B cell (primary cell): ENCODE results near the gene ABHD16A. TPM values are rescaled to one million over a fixed set of nuclear protein-coding genes. Genes with fewer than 3 reads are reported as not detected.
A peak's percentile ranks its signal among the peaks of the same experiment; 100 is the strongest.

Source experiments
- ATAC-seq: fragments of 200-7000 bp; cut with Tn5 transposase; one replicate; pipeline ENCODE4 v1.10.0; 2021; ENCODE audit warnings: low read depth, mild to moderate bottlenecking, moderate number of reproducible peaks, moderate library complexity
- CTCF ChIA-PET: fragments of 350-600 bp; sonication (Branson Sonifier 250); formaldehyde crosslinking; loops from one replicate; lab custom pipeline; 2021; ENCODE audit warnings: antibody characterized with exemption, inconsistent platforms; lab: Charles Lee
- POLR2A ChIA-PET: fragments of 350-600 bp; sonication (Branson Sonifier 250); formaldehyde crosslinking; loops from one replicate; lab custom pipeline; 2021; ENCODE audit warnings: antibody characterized with exemption; lab: Charles Lee
- DNase-seq: peaks from one replicate; pipeline ENCODE4 v3.0.0; 2013
- H2AFZ ChIP-seq: 2 replicates; pipeline ENCODE4 v1.6.1; 2012; ENCODE audit warnings: mild to moderate bottlenecking, low read depth, low read length; ENCODE audit not compliant: insufficient read depth, poor library complexity, severe bottlenecking
- H3K27ac ChIP-seq, 2 donors: 1 replicate in 1 of 2; 2 replicates in 1 of 2; pipeline ENCODE4 v1.5.1; 2012 to 2013; ENCODE audit warnings: low read length in 2 of 2, mild to moderate bottlenecking in 2 of 2, moderate library complexity in 1 of 2
- H3K27me3 ChIP-seq, 4 experiments: fragments of 200-600 bp in 1 of 4; sonication (generic) in 1 of 4; replicated peaks in 1 of 4; 1 replicate in 2 of 4; 2 replicates in 2 of 4; pipeline versions ENCODE4 v1.6.1 to v1.7.0; 2013 to 2016; ENCODE audit warnings: low read length in 3 of 4, mild to moderate bottlenecking in 2 of 4, mixed read lengths in 1 of 4, moderate library complexity in 1 of 4; ENCODE audit not compliant: insufficient read depth in 4 of 4, control insufficient read depth in 3 of 4; ENCODE audit errors: control extremely low read depth in 1 of 4
- H3K36me3 ChIP-seq, 2 experiments: replicated peaks in 1 of 2; 1 replicate in 1 of 2; 2 replicates in 1 of 2; pipeline versions ENCODE4 v1.6.1 to v1.7.1; 2013; ENCODE audit warnings: low read length in 1 of 2; ENCODE audit not compliant: insufficient read depth in 2 of 2, control insufficient read depth in 1 of 2; ENCODE audit errors: control extremely low read depth in 1 of 2, extremely low read depth in 1 of 2
- H3K4me1 ChIP-seq, 2 donors: fragments of 200-600 bp in 1 of 2; sonication (generic) in 1 of 2; 1 replicate in 1 of 2; 2 replicates in 1 of 2; pipeline versions ENCODE4 v1.5.1 to v1.6.1; 2013 to 2017; ENCODE audit warnings: low read length in 2 of 2; ENCODE audit not compliant: control insufficient read depth in 2 of 2, insufficient read depth in 2 of 2
- H3K4me2 ChIP-seq: replicated peaks from 2 replicates; pipeline ENCODE3; 2012; ENCODE audit warnings: mild to moderate bottlenecking, low read depth, low read length; ENCODE audit not compliant: poor library complexity, severe bottlenecking
- H3K4me3 ChIP-seq, 5 experiments: fragments of 200-600 bp in 1 of 5; sonication (generic) in 1 of 5; 1 replicate in 3 of 5; 2 replicates in 2 of 5; pipeline versions ENCODE4 v1.5.1 to v1.7.0; 2011 to 2016; ENCODE audit warnings: low read length in 4 of 5, mild to moderate bottlenecking in 4 of 5, low read depth in 2 of 5, control low read depth in 1 of 5, moderate library complexity in 1 of 5; ENCODE audit not compliant: insufficient read depth in 1 of 5; ENCODE audit errors: control extremely low read depth in 1 of 5, extremely low read depth in 1 of 5
- H3K79me2 ChIP-seq: fragments of 200-600 bp; sonication (generic); one replicate; pipeline ENCODE4 v1.6.0; 2016; ENCODE audit warnings: low read length; ENCODE audit not compliant: control insufficient read depth, insufficient read depth
- H3K9ac ChIP-seq: fragments of 200-600 bp; sonication (generic); 2 replicates; pipeline ENCODE4 v1.6.1; 2017; ENCODE audit warnings: mild to moderate bottlenecking, low read length, moderate library complexity
- H3K9me3 ChIP-seq, 3 donors: one replicate each; pipeline versions ENCODE4 v1.6.1 to v1.7.1; 2013; ENCODE audit warnings: low read length in 2 of 3; ENCODE audit not compliant: control insufficient read depth in 2 of 3, insufficient read depth in 1 of 3; ENCODE audit errors: control extremely low read depth in 1 of 3
- H4K20me1 ChIP-seq: 2 replicates; pipeline ENCODE4 v1.6.0; 2012; ENCODE audit warnings: mild to moderate bottlenecking, low read length; ENCODE audit not compliant: insufficient read depth, control insufficient read depth, poor library complexity, severe bottlenecking
- H3K27ac Mint-ChIP-seq: one replicate; pipeline ENCODE4 v1.8.0; 2021; ENCODE audit warnings: mixed read lengths
- H3K27me3 Mint-ChIP-seq: one replicate; pipeline ENCODE4 v1.8.0; 2021; ENCODE audit warnings: mixed read lengths
- H3K4me1 Mint-ChIP-seq: one replicate; pipeline ENCODE4 v1.8.0; 2021; ENCODE audit warnings: mixed read lengths
- H3K4me3 Mint-ChIP-seq: one replicate; pipeline ENCODE4 v1.8.0; 2021; ENCODE audit warnings: mixed read lengths
- H3K9me3 Mint-ChIP-seq: one replicate; pipeline ENCODE4 v1.8.0; 2022; ENCODE audit warnings: mixed read lengths; ENCODE audit not compliant: insufficient read depth
- CTCF ChIP-seq: fragments of 200-600 bp; IDR thresholded peaks from one replicate; pipeline ENCODE4 v1.8.0; 2022; ENCODE audit warnings: antibody characterized with exemption, mild to moderate bottlenecking
- EZH2 ChIP-seq: IDR thresholded peaks from 2 replicates; pipeline ENCODE4 v1.6.1; 2012; ENCODE audit warnings: borderline replicate concordance, low read depth, mild to moderate bottlenecking, moderate library complexity, low read length; ENCODE audit not compliant: insufficient read depth, poor library complexity, severe bottlenecking
- WGBS: methylation state at CpG from one replicate; pipeline ENCODE4 v1.1.5; 2013; ENCODE audit warnings: missing lambda C conversion rate; ENCODE audit not compliant: insufficient coverage; 5-methylcytosine and 5-hydroxymethylcytosine counted together
- intact Hi-C: fragments of 100-400 bp; cut with micrococcal nuclease; formaldehyde crosslinking; loops from one replicate; pipeline ENCODE4 v1.10.0; 2022
- polyA plus RNA-seq: library from polyadenylated mRNA; depleted of rRNA; stranded (reverse); fragments of >200 nt; gene quantifications from 2 replicates; pipeline ENCODE4 v1.2.3, GENCODE V29; 2012
- total RNA-seq, 2 donors: library from RNA; stranded (reverse); fragments of 120-200 nt in 1 of 2; gene quantifications; 1 replicate in 1 of 2; 2 replicates in 1 of 2; pipeline versions ENCODE4 v1.2.3 to v1.2.4, GENCODE V29; 2013 to 2022

Gene ABHD16A
- total and polyA plus RNA-seq, 2 donors (not counting 1 experiment from before 2014, with no cell fraction given) = 78.3 to 97.5 TPM

GRCh38 chr6:31739639-31740396 is 36.7 kb upstream of the ABHD16A start, which contains the start of gene MSH5:
MSH5 (plus strand) TSS chr6:31740005; CDS start chr6:31740467, 462 bp downstream.
- 0% methylated on average over 45 of the region's 58 CpGs for WGBS
- H3K9me3 ChIP-seq = no peaks in the 10 kb centered on the region
- DNase-seq (peak; percentile 96), ATAC-seq (peak; percentile 82)
- peaks cover 60% of the 10 kb centered on the region for H3K4me1 Mint-ChIP-seq
- H3K4me2 ChIP-seq = peak within 1 kb of the TSS; percentile 100
- H4K20me1 ChIP-seq = no peaks in the 10 kb centered on the region
- peaks cover 0 to 4% of the 10 kb centered on the region in 2 experiments for H3K36me3 ChIP-seq
- H3K4me3 Mint-ChIP-seq = peak within 1 kb of the TSS; percentile 100
- peak within 1 kb of the TSS; percentile 81 to 96 for H3K27ac ChIP-seq
- intact Hi-C loops = loop anchor here (1.0 to 10.0 kb wide), 11 partner anchors 37 to 455 kb away; partner anchors contain the start of genes BAG6, CSNK2B, DDX39B and DXO
- no peak for TF ChIP-seq EZH2
- TF ChIP-seq CTCF = no peak
- H3K27me3 ChIP-seq = no peaks in the 10 kb centered on the region
- H3K4me1 ChIP-seq = peaks cover 39 to 42% of the 10 kb centered on the region in 2 donors
- H3K9me3 Mint-ChIP-seq = no peaks in the 10 kb centered on the region
- peak within 1 kb of the TSS; percentile 91 for H3K27ac Mint-ChIP-seq
- H3K9ac ChIP-seq = peak within 1 kb of the TSS; percentile 76
- H3K79me2 ChIP-seq = peaks cover 41% of the 10 kb centered on the region
- no peaks in the 10 kb centered on the region for H3K27me3 Mint-ChIP-seq
- peak within 1 kb of the TSS; percentile 71 to 90 (median 81) for H3K4me3 ChIP-seq
- ChIA-PET POLR2A (interaction anchor here (0.5 to 2.9 kb wide), 14 partner anchors 10 to 1021 kb away, joined by 3 to 20 read pairs (median 5); partner anchors contain the start of genes ABHD16A, BAG6, DDAH2 and HSPA1A), CTCF (interaction anchor here (1.0 to 7.8 kb wide), 16 partner anchors 11 to 189 kb away, joined by 3 to 90 read pairs (median 4); partner anchors contain the start of genes DDAH2, LSM2, LY6G5C and NEU1)
- H2AFZ ChIP-seq = peak within 1 kb of the TSS; percentile 90
